ENCODE measurements around the gene LRRC18. TPM values are rescaled to one million over a fixed set of nuclear protein-coding genes. Genes with fewer than 3 reads are reported as not detected.

The LRRC18 gene
- polyA plus RNA-seq, 1 of the 3 experiments (the other 2 are of a cell fraction): not detected

DNA sequence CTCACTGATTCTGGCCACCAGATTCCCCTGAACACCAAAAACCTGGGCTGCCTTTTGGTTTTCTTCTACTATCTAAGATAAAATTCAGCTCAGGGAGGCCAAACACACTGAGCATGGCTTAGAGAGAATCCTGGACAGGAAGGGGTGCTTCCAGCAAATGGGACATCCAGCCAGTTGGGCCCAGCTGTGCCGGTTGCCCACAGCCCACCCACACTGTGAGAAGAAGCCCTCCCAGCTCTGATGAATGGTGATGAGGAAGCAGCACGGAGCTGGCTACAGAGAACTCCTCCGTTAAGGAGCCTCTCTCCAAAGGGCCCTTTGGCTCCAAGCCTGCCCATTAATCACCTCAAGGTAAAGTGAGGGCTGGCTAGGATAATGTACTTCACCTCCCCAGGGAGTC lies 15.9 kb downstream of the LRRC18 start:
- H3K4me2 ChIP-seq: no peak overlapping the region
- no peak overlapping the region for H3K4me3 ChIP-seq (ENCODE audit: low read depth in 2 of 2, low read length in 1 of 2)
- 50% methylated on average over 1 of the region's 3 CpGs for WGBS (ENCODE audit: low lambda C conversion rate)
- no peaks in the 10 kb centered on the region for H3K36me3 ChIP-seq (replicated peaks in 1 of 2; ENCODE audit: control insufficient read depth in 1 of 2, insufficient read depth in 2 of 2, low read length in 1 of 2)
- H3K79me2 ChIP-seq (ENCODE audit: insufficient read depth): no peaks in the 10 kb centered on the region
- ChIA-PET POLR2A (no interaction called here), CTCF (interaction anchor here (1.1 kb wide), 1 partner anchor 38 kb away, joined by 4 read pairs; no protein-coding TSS in a partner anchor)
- no peaks in the 10 kb centered on the region; the same call in 1 of the 2 replicates for H3K9me2 ChIP-seq
- no peaks in the 10 kb centered on the region for H4K20me1 ChIP-seq (ENCODE audit: insufficient read depth)
- TF ChIP-seq YY1 (IDR thresholded peaks at IDR 0.05; ENCODE audit: low read depth) (no peak), TEAD4 (IDR thresholded peaks at IDR 0.05; ENCODE audit: borderline replicate concordance, insufficient read depth) (no peak), EZH2phosphoT487 (IDR thresholded peaks at IDR 0.05; ENCODE audit: borderline replicate concordance, low read depth) (no peak), SMC3 (IDR thresholded peaks at IDR 0.05; ENCODE audit: low read depth, low read length) (no peak), GABPA (IDR thresholded peaks at IDR 0.05; ENCODE audit: low read depth) (no peak)
- TF ChIP-seq, protein P1, sequence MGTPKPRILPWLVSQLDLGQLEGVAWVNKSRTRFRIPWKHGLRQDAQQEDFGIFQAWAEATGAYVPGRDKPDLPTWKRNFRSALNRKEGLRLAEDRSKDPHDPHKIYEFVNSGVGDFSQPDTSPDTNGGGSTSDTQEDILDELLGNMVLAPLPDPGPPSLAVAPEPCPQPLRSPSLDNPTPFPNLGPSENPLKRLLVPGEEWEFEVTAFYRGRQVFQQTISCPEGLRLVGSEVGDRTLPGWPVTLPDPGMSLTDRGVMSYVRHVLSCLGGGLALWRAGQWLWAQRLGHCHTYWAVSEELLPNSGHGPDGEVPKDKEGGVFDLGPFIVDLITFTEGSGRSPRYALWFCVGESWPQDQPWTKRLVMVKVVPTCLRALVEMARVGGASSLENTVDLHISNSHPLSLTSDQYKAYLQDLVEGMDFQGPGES (IDR thresholded peaks at IDR 0.05; ENCODE audit: low read depth, low read length): no peak
- TF ChIP-seq, protein P2, sequence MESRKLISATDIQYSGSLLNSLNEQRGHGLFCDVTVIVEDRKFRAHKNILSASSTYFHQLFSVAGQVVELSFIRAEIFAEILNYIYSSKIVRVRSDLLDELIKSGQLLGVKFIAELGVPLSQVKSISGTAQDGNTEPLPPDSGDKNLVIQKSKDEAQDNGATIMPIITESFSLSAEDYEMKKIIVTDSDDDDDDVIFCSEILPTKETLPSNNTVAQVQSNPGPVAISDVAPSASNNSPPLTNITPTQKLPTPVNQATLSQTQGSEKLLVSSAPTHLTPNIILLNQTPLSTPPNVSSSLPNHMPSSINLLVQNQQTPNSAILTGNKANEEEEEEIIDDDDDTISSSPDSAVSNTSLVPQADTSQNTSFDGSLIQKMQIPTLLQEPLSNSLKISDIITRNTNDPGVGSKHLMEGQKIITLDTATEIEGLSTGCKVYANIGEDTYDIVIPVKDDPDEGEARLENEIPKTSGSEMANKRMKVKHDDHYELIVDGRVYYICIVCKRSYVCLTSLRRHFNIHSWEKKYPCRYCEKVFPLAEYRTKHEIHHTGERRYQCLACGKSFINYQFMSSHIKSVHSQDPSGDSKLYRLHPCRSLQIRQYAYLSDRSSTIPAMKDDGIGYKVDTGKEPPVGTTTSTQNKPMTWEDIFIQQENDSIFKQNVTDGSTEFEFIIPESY (IDR thresholded peaks at IDR 0.05; ENCODE audit: borderline replicate concordance, low read depth): no peak
- TF ChIP-seq, protein P3, sequence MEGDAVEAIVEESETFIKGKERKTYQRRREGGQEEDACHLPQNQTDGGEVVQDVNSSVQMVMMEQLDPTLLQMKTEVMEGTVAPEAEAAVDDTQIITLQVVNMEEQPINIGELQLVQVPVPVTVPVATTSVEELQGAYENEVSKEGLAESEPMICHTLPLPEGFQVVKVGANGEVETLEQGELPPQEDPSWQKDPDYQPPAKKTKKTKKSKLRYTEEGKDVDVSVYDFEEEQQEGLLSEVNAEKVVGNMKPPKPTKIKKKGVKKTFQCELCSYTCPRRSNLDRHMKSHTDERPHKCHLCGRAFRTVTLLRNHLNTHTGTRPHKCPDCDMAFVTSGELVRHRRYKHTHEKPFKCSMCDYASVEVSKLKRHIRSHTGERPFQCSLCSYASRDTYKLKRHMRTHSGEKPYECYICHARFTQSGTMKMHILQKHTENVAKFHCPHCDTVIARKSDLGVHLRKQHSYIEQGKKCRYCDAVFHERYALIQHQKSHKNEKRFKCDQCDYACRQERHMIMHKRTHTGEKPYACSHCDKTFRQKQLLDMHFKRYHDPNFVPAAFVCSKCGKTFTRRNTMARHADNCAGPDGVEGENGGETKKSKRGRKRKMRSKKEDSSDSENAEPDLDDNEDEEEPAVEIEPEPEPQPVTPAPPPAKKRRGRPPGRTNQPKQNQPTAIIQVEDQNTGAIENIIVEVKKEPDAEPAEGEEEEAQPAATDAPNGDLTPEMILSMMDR (IDR thresholded peaks at IDR 0.05): no peak
- no peaks in the 10 kb centered on the region for H3F3A ChIP-seq (replicated peaks; ENCODE audit: insufficient read depth)
- no peaks in the 10 kb centered on the region; a peak in 1 of 4 replicates for H3K4me1 ChIP-seq (ENCODE audit: control insufficient read depth in 1 of 2, insufficient read depth in 2 of 2, low read depth in 1 of 2, low read length in 1 of 2)
- H2AFZ ChIP-seq (ENCODE audit: low read depth): no peak overlapping the region
- H3K27me3 ChIP-seq (ENCODE audit: insufficient read depth): no peaks in the 10 kb centered on the region
- DNase-seq: no peak
- H3K9me3 ChIP-seq: no peaks in the 10 kb centered on the region; the same call in 1 of the 2 replicates
- no peak overlapping the region for H3K27ac ChIP-seq (ENCODE audit: low read depth in 2 of 2, low read length in 1 of 2)
- no peak overlapping the region for H3K9ac ChIP-seq

GRCh38 chr10:48913674-48914073 lies 26.0 kb downstream of the LRRC18 start:
- Histone ChIP-seq H3F3A (replicated peaks; ENCODE audit: insufficient read depth) (no peaks in the 10 kb centered on the region), H3K79me2 (ENCODE audit: insufficient read depth) (no peaks in the 10 kb centered on the region), H3K36me3 (replicated peaks in 1 of 2; ENCODE audit: control insufficient read depth in 1 of 2, insufficient read depth in 2 of 2, low read length in 1 of 2) (no peaks in the 10 kb centered on the region), H3K9me3 (no peaks in the 10 kb centered on the region), H3K4me1 (ENCODE audit: control insufficient read depth in 1 of 2, insufficient read depth in 2 of 2, low read depth in 1 of 2, low read length in 1 of 2) (no peaks in the 10 kb centered on the region), H2AFZ (ENCODE audit: low read depth) (no peak overlapping the region), H3K9ac (no peak overlapping the region), H3K4me2 (no peak overlapping the region), H3K27ac (ENCODE audit: low read depth in 2 of 2, low read length in 1 of 2) (no peak overlapping the region), H4K20me1 (ENCODE audit: insufficient read depth) (no peaks in the 10 kb centered on the region), H3K4me3 (ENCODE audit: low read depth in 2 of 2, low read length in 1 of 2) (no peak overlapping the region), H3K9me2 (no peaks in the 10 kb centered on the region), H3K27me3 (ENCODE audit: insufficient read depth) (no peaks in the 10 kb centered on the region)
- WGBS (ENCODE audit: low lambda C conversion rate): 25% methylated on average over 6 of the region's 14 CpGs
- DNase-seq: no peak
- POLR2A ChIA-PET: no interaction called here
- no peak for TF ChIP-seq SIN3A (IDR thresholded peaks at IDR 0.05; ENCODE audit: borderline replicate concordance, low read depth, low read length)
- no peak for TF ChIP-seq EP300 (IDR thresholded peaks at IDR 0.05; ENCODE audit: borderline replicate concordance in 1 of 2, low read depth in 1 of 2, low read length in 1 of 2)
- TF ChIP-seq RFX5 (IDR thresholded peaks at IDR 0.05; ENCODE audit: low read length): no peak
- no peak for TF ChIP-seq FOXJ3 (CRISPR knock-in tag; IDR thresholded peaks at IDR 0.05)
- TF ChIP-seq GATA2 (CRISPR knock-in tag; IDR thresholded peaks at IDR 0.05): no peak
- TF ChIP-seq FOXM1 (IDR thresholded peaks at IDR 0.05; ENCODE audit: low read depth): no peak
- CTCF ChIA-PET: interaction anchor here (0.9 kb wide), 1 partner anchor 494 kb away, joined by 3 read pairs; no protein-coding TSS in a partner anchor

Data from SK-N-SH (cell line).